Glomerular endothelial cell (primary cell): ENCODE measurements around the gene CNOT1. TPM values are rescaled to one million over a fixed set of nuclear protein-coding genes. Genes with fewer than 3 reads are reported as not detected.
"Not testable (repeated sequence)": the region's sequence is repeated elsewhere in the genome, so short reads cannot be mapped to it uniquely, and the experiment has no call there.

Experiments
- DNase-seq: peaks from one replicate; pipeline ENCODE4 v3.0.0-alpha.2; 2011; ENCODE audit warnings: low read depth, low spot score; ENCODE audit errors: extremely low read depth
- total RNA-seq: library from RNA; depleted of rRNA; stranded (reverse); fragments of >200 nt; gene quantifications from 2 replicates; pipeline ENCODE4 v1.2.3, GENCODE V29; 2015

CNOT1 gene
- total RNA-seq, 1 donor from 2014 or later, result 110 TPM

DNA sequence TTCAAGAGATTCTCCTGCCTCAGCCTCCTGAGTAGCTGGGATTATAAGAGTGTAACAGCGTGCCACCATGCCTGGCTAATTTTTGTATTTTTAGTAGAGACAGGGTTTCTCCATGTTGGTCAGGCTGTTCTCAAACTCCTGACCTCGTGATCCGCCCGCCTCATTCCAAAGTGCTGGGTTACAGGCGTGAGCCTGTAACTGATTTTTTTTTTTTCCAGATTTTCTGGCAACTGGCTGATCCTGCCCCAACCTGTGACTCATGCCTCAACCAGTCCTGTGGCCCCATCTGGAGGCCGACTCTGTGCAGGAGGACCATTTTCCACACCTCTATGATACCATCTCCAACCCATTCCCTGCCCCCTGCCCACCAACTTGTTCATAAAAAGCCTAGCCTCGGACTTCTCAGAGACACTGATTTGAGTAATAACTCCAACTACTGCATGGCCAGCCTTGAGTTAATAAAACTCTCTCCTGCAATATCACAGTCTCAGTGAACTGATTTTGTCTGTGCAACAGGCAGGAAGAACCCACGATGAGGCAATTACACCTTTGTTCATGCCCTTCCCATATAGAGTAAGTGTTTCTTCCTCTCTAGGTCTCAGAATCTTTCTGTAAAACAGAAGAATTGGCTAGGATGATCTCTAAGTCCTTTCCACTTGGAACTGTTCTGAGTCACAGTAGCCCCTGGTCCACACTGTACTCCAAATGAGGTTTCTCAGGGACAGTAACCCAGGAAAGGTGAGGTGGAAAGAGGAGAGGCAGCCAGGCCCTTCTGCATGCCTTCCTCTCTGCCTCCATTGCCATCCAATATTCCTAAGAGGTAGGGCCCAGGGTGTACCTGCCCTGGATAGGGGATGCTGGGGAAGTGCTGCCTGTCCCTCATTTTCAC is 8.8 kb upstream of the CNOT1 start:
- DNase-seq, result no peak

DNA sequence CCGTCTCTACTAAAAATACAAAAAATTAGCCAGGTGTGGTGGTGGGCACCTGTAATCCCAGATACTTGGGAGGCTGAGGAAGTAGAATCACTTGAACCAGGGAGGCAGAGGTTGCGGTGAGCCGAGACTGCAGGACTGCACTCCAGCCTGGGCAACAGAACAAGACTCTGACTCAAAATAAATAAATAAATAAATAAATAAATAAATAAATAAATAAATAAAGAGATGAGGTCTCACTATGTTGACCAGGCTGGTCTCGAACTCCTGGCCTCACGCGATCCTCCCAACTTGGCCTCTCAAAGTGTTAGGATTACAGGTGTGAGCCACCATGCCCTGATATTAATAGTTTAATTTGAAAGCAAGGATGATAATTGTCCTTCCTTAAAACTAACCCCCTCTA is 7.4 kb upstream of the CNOT1 start:
- DNase-seq, result not testable (repeated sequence)

DNA sequence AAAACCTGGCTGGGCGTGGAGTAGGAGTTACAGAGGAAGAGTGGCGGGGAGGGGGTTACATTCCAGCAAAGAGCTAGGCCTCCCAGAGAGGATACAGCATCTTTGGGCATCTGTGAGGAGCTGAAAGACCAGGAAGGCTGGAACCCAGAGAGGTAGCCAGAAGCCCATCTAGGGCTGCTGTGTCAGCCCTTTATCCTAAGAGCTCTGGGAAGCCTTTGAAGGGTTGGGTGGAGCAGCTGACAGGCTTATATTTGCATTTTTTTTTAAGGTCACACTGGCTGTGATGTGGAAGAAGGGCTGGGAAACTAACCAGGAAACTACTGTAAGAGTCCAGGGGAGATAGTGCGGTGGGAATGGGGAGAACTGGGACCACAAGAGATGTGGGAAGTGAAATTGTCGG is 6.8 kb upstream of the CNOT1 start:
- DNase-seq, result no peak

DNA sequence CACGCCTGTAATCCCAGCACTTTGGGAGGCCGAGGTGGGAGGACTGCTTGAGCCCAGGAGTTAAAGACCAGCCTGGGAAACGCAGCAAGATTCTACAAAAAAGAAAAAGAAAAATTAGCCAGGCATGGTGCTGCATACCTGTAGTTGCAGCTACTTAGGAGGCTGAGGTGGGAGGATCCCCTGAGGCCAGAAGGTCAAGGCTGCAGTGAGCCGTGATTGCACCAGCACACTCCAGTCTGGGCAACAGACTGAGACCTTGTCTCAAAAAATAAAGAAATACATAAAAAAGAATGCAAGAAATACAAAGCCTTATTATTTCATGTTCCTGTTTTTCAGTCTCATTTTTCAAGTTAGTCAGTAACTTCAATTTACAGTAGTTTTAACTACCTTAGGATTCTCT is 5.9 kb upstream of the CNOT1 start:
- DNase-seq, result no peak

DNA sequence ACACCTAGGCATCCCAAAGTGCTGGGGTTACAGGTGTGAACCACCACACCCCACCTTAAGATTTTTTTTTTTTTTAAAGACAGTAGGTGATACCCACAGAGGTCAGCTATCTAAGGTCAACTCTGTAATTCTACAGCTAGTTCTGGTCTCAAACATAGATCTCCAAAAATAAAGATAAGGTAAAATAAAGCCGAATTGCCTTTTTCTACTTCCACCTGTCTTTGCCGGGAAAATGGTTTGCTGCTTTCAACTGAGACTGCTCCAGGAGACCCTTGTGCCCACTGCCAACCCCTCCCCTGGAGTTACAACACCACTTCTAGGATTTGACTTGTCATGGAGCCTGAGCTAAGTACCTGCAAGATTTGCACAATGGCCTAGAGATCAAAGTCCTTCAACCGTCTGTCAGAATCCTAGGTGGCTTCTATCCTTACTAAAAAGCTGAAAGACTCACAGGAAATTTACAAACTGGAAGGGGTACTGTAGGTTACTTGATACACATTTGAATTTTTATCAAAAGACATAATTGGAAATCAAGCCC is 4.7 kb upstream of the CNOT1 start:
- no peak for DNase-seq

DNA sequence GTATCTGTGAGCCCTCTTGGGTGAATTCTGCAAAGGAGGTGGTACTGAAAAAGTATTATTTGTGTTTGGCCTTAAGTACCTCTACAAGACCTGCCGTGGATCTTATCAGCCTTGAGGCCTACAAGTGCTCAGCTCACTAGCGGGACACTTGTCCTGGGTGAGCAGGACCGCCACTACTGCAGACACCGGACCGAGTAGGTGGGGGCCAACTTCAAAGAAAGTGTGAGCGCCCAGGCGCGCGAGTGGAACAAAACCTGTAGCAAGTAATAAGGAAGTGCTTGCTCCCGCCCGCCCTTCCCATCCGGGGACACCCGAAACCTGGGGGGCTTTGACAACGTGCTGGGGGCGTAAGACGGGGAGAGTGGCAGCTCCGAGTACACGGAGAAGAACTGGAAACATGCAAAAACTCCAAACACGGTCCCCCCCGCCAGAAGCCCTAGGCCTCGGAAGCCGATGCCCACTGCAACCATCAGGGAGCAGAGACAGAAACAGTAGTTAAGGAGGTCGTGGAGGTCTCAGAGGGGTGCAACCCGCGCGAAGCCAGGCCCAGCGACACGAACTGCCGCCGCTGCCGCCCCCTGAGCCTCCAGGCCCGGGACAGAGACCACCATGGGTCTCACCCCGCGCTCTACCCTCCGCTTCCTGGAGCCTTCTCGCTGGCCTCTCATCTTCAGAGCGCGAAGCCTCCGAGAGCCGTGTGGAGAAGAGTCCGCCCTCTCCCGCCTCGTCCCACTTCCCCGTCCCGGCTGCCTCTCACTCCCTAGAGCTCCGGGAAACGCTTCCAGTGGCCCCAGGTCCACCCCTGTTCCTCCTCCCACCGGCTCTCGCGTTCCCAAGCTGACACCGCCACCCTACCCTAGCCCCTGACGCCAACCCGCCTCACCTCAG is 537 bp downstream of the CNOT1 start:
- DNase-seq, result no peak

DNA sequence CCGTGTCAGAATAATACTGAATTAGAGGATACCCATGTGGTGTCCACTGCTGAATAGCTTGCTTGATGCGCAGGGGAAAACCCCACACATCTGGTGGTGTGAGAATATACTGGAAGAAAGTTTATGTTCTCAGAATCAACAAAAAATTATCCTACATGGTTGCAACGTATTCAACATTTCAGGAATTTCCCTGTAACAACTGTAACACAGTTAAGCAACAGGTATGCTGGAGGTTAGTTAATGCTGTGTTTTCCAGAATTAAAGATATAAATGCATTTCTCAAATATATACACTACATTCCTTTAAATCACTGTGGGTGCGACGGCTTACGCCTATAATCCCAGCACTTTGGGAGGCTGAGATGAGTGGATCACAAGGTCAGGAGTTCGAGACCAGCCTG is 5.4 kb downstream of the CNOT1 start:
- DNase-seq, result no peak

DNA sequence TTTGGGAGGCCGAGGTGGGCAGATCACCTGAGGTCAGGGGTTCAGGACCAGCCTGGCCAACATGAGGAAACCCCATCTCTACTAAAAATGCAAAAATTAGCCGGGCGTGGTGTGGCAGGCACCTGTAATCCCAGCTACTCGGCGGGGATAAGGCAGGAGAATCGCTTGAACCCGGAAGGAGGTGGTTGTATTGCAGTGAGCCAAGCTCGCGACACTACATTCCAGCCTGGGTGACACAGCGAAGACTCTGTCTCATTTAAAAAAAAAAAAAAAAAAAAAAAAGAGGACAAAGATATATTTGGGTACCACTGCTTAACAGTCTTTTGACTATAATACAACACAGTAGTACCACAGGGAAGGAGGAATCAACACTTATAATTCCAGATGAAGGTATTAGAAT is 9.2 kb downstream of the CNOT1 start:
- no peak for DNase-seq

DNA sequence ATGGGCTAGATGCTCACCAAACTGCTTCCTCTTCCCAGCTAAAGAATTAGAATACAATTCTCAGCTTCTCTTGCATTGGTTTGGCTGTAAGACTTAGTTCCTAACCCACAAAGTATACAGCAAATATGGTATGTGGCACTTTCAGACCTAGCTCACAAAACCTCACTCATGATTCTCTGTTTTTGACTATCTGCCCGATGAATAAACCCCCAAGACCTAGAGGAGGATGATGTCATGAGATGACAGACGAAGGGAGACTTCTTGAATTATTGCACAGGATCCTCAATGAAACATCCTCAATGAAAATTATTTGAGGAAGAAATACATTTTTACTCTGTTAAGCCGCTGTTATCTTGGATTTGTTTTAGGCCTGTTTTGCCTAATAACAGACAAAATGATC is 14.3 kb downstream of the CNOT1 start:
- no peak for DNase-seq

DNA sequence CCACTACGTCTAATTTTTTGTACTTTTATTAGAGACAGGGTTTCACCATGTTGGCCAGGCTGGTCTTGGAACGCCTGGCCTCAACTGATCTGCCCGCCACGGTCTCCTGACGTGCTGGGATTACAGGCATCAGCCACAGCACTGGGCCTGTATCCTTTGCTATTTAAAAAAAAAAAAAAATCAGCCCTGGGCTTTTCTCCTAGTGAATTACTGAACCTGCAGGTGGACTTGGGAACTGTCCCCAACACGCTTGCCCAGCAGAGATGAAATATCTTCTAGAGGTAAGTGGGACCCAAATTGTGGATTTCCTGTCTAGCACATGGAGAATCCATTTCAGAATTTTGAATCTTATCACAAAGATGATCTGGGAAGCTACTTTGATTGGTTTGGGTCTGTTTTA is 14.8 kb downstream of the CNOT1 start:
- no peak for DNase-seq

DNA sequence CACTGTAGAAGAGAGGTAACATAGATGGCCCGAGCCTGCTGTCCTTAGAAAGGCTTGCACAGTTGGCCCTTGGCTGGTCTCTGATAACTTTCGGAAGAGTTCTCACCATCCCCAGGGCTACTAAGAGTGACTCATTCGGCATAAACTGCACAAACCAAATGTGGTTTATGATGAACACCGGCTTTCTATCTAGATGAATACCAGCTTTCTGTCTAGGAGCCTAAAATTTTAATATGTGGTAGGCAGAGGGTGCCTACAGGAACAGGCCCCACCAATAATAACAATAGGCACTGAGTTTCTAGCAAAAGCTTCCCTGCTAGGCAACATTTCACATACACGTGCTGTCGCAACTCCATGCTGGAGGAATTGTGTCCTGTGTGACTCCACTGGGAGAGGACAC is 15.4 kb downstream of the CNOT1 start:
- DNase-seq, result no peak

DNA sequence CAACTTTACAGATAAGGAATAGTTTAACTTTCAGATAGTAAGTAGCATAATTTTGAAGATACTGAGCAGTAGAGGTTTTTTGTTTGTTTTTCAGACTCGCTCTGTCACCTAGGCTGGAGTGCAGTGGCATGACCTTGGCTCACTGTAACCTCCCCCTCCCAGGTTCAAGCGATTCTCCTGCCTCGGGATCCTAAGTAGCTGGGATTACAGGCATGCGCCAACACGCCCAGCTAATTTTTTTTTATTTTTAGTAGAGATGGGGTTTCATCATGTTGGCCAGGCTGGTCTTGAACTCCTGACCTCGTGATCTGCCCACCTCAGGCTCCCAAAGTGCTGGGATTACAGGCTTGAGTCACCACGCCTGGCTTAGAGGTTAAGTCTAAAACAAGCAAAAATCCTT is 16.7 kb downstream of the CNOT1 start:
- not testable (repeated sequence) for DNase-seq

DNA sequence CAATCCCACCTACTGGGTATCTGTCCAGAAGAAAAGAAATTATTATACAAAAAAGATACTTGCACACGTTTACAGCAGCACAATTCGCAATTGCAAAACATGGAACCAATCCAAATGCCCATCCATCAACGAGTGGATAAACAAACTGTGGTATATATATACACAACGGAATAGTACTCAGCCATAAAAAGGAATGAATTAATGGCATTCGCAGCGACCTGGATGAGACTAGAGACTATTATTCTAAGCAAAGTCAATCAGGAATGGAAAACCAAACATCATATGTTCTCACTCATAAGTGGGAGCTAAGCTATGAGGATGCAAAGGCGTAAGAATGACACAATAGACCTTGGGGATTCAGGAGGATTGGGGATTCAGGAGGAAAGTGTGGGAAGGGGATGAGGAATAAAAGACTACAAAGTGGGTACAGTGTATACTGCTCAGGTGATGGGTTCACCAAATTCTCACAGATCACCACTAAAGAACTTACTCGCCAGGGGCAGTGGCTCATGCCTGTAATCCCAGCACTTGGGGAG is 21.0 kb downstream of the CNOT1 start:
- no peak for DNase-seq

DNA sequence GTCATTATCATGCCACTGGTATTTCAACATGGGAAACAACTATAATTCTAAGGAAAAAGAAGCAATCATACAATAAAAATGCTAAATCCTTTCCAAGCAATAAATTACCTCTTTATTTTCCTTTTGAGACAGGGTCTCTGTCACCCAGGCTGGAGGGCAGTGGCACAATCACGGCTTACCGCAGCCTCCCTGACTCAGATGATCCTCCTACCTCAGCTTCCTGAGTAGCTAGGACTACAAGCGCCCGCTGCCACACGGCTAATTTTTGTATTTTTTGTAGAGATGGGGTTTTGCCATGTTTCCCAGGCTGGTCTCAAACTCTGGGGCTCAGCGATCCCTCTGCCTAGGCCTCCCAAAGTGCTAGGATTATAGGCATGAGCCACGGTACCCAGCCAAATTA is 24.1 kb downstream of the CNOT1 start:
- no peak for DNase-seq

DNA sequence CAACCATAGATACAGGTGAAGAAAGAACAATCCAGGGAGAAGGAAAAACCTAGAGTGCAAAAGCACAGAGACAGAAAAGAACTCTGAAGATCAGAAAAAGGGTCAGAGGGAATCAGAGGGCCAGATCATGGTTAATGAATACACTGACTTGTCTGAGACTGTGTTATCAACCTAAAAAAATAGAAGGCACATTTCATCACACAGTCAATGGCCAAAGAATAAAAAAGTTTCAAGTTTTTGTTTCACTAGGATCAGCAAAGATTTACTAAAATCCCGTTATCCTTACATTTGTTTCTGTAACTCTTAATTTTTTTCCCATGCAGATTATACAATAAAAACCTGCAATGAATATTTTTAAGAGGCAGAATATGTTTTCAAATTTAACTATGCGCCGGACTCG is 38.5 kb downstream of the CNOT1 start:
- no peak for DNase-seq

DNA sequence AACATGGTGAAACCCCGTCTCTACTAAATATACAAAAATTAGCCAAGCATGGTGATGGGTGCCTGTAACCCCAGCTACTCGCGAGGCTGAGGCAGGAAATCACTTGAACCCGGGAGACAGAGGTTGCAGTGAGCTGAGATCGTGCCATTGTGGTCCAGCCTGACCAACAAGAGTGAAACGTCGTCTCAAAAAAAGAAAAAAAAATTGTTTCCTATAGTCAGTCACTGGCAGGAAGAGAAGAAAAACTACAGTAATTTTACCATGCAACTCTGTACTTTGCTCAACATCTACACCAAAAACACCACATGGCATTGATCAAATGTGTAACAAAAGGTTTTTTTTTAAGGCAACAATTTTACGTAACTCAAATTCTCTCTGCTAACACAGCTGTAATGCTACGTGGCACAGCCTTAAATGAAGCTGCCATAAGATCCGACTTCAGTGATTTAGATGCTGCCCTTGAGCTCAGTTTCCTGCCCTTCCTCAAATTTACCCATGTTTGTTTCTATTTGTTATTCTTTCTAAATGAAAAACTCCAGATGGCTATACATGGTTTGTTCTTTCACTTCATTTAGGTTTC is 40.2 kb downstream of the CNOT1 start:
- DNase-seq, result no peak

DNA sequence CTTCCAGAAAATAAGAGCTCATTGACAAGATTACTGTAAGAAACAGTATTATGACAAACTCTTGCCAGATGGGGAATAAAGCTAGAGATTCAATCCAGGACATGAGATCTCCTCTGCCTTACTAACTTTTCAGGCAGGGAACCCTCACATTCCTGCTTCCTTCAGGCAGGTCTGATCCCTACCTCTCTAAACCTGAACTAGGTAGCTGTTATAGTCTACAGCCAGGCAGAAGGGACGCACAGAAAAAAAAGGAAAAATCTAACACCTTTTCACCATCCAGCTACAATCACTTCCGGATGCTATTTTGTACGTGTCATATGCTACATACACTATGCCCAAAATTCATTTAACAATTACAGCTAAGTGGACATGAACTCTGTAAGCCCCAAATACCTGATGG is 41.2 kb downstream of the CNOT1 start:
- DNase-seq, result no peak

DNA sequence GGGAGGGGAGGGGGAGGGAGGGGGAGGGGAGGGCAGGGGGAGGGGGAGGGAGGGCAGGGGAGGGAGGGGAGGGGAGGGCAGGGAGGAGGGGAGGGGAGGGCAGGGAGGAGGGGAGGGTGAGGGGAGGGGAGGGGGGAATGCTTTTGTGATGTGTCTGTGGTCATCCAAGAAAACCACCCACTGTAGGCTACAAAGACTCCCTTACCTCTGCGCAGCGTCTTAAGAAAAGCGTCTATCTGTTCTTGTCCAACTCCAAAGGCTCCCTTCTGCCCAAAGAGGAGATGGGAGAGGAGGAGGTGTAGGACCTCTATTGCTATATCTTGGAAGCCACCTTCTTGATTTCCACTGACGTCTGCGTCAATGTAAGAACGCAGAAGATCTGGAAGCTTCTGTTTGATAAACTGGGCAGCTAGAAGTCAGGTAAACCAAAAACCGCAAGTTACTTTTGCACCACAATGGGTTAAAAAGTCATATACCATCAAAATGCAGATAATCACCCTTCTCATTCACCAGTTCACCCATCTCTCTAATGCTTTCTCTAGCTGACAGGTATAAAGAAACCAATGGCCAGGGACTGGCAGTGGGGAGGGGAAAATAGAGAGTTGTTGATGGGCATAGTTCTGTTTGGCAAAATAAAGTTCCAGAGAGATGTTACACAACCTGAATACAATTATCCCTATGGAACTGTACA is 43.1 kb downstream of the CNOT1 start:
- DNase-seq, result no peak

DNA sequence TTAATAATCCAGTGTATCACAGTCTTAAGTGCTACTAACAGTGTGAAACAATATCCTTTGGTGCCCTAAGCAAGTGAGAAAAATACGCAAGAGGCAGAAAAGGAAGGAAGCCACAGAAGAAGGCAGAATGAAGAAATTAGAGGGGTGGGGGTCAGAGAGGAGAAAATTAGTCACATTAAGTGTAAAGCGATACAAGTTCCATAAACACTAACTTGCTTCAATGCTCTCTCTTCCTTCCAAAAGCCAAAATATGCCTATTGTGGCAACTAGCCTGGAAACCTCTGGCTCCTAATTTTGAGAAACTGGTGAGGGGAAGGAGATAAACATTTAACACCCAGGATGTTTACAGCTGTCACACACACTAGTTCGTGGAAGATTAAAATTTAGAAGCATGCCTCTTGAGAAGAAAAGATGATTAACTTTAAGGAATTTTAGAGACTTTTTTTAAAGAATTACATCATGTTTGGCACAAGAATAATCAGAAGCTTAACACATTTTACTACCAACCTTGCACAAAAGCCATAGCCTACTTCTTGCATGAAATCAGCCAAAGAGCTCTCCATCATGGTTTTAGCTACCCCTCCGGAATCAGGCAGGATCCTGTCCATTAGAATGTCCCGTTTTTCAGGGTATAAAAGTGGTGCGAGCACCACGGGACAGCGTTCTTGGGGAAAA is 44.7 kb downstream of the CNOT1 start:
- DNase-seq, result no peak
